AG09319 (cell line): ENCODE data around the gene AK5.

Experiments used
- DNase-seq: peaks from one replicate; pipeline ENCODE4 v3.0.0-alpha.2; 2010; ENCODE audit warnings: low read depth; ENCODE audit errors: extremely low read depth
- CTCF ChIP-seq: IDR thresholded peaks from 2 replicates; pipeline ENCODE4 v1.5.1; 2011; ENCODE audit warnings: low read depth, mild to moderate bottlenecking, inconsistent platforms, low read length, moderate library complexity

AK5 gene

GRCh38 chr1:77465139-77465538 is 183.3 kb downstream of the AK5 start:
- no peak for DNase-seq
- TF ChIP-seq CTCF: no peak

DNA sequence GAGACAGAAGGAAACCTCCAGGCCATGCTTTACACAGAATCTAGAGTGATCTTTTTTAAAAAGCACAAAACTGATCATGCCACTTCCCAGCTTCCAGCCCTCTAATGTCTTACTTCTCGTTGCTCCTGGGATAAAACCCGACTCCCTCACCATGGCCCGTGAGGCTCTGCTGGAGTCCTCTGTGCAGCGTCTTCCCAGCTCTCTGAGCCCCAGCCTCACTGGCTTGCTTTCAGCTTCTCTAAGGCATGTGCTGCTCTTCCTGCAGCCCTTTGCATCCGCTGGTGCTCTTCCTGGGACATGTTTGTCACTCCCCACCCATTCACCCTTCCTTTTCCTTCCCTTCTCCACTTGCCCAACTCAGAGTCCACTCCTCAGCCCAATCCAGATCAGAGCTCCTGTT is 184.1 kb downstream of the AK5 start:
- TF ChIP-seq CTCF: no peak
- DNase-seq: no peak

DNA sequence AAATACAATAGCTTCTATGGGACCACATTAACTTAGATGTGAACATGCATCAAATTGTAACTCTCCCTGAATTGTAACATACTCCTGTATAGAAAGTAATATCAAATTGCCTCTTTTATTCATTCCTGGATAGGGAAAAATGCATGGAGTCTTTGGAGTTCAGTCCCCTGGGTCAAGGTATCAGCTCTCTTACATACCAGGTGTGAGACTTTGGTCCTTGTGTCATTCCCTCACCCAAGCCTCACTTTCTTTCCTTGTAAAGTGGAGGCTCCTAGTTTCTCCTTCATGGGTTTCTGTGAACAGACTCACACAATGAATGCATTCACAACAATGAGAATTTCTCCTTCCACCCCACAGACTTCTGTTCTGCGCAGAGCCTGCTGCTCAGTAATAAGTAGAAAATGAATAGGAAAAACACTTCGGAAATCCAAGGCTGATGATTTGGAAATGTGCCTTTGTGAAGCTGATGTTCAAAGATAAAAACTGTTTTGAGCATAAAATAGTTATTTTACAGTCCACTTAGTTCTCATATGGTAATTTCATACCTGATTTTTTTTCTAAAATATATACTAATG is 185.3 kb downstream of the AK5 start:
- no peak for DNase-seq
- TF ChIP-seq CTCF: no peak

- TF ChIP-seq CTCF: no peak
These were observed 185.9 kb downstream of the AK5 start for GRCh38 chr1:77467741-77468140.

GRCh38 chr1:77468257-77468948 is 186.6 kb downstream of the AK5 start:
- no peak for TF ChIP-seq CTCF
- no peak for DNase-seq

More at GRCh38 chr1:77467741-77468140, 185.9 kb downstream of the AK5 start:
- DNase-seq: no peak

DNA sequence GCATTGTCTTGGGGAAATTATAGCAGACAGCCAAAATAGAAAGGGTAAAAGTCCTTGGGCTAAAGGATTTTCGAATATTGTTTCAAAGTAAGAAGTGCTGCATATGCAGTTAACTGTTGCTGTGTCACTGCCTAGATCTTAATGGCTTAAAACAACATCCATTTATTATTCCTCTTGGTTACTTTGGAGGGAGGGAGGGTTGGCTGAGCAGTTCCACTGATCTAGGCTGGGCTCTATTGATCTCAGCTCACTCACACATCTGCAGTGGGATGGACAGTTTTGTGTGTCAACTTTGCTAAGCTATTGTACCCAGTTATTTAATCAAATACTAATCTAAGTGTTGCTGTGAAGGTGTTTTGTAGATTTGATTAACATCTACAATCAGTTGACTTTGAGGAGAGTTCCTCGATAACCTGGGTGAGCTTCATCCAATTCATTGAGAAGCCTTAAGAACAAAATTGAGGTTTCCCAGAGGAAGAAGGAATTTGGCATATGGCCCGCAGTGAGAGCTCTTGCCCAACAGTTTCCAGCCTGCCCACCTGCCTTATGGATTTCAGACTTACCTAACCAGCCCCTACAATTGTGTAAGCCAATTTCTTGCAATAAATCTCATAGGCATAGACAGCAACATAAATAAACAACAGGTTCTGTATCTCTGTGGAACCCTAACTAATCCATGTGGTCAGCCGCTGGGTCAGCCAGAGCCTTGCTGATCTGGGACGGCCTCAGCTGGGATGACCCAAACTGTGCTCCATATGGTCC is 187.3 kb downstream of the AK5 start:
- TF ChIP-seq CTCF: no peak
- no peak for DNase-seq

DNA sequence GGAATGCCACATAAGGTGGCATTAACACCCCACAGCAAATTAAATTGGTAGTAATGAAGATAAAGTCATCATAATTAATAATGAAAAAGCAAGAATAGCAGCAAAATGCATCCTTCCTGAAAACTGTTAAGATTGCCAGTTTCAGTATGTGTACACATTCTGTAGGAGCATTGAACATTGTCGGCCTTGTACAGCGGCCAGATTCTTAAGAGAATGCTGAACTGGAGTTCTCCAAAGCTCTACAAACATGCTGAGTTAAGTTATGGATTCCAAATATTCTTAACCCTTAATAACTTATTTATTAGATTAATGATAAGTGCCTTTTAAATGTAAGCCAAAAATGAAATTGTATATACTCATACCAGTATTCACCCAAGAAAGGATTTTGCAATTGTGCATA is 189.9 kb downstream of the AK5 start:
- no peak for TF ChIP-seq CTCF
- no peak for DNase-seq
